Measurements from ENCODE around the gene HDAC4. TPM values are rescaled to one million over a fixed set of nuclear protein-coding genes. Genes with fewer than 3 reads are reported as not detected.

The HDAC4 gene
- total and polyA plus RNA-seq, 8 donors, result 1.7 to 98.8 (median 24.5) TPM

DNA sequence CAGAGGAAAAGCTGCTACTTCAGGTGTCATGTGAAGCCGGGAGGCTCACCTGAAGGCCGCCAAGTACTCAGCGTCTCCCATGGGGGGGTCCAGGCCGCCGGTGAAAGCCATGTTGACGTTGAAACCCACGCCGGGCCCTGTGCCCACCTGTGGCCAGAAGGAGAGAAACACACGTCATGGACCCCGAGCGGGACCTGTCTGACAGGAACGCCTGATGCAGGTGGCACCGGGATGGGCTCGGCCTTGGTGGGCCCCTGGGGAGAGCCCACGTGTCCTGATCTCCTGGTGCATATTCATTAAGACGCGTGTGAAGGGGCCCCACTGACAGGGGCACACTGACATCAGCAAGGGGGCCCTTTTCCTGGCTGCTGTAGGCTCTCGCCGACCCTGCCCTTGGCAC is 319.8 kb downstream of the HDAC4 start:
- peaks cover 29 to 89% (median 83%) of the 10 kb centered on the region in 4 donors for H3K36me3 ChIP-seq
- TF ChIP-seq POLR2A (IDR thresholded peaks at IDR 0.05), result no peak
- no peak for TF ChIP-seq EP300 (IDR thresholded peaks at IDR 0.05)
- no peak for TF ChIP-seq POLR2AphosphoS5 (IDR thresholded peaks at IDR 0.05)
- TF ChIP-seq CTCF (IDR thresholded peaks at IDR 0.05), result no peak
- peaks cover 2 to 6% (median 5%) of the 10 kb centered on the region in 4 donors for H3K4me1 ChIP-seq
- H3K27ac ChIP-seq, result peak overlapping the region in 1 of 5 donors; percentile 32
- WGBS, 5 donors, result 94 to 96% (median 96%) methylated on average over 19 of the region's 19 CpGs
- no peak for DNase-seq
- H3K27me3 ChIP-seq, result no peaks in the 10 kb centered on the region
- H3K9me3 ChIP-seq, result no peaks in the 10 kb centered on the region
- H3K4me3 ChIP-seq, result no peak overlapping the region
- intact Hi-C loops (cut with DNase I; ENCODE audit: low total_unique reads), result no loop called here

DNA sequence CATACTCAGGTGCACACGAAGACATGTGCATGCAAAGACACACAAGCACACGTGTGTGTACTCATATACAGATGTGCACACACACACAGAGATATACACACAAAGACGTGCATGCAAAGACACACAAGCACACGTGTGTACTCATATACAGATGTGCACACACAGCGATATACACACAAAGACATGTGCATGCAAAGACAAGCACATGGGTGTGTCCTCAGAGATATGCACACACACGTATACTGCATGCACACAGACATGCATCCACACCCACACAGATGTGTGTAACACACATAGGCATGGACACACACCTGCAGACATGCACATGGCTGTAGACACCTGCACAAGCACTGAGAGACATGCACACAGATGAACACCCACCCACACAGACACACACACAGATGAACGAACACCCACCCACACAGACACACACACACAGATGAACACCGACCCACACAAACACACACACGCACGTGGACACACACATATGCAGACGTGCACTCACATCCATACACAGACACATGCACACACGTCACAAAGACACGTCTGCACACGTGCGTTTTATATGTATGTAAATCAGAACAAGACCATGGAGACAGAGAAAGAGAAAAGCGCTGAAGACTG is 321.0 kb downstream of the HDAC4 start:
- Histone ChIP-seq H3K4me1 (peaks cover 5 to 10% (median 6%) of the 10 kb centered on the region in 4 donors), H3K9me3 (no peaks in the 10 kb centered on the region), H3K27ac (no peak overlapping the region), H3K4me3 (no peak overlapping the region), H3K36me3 (peaks cover 29 to 95% (median 93%) of the 10 kb centered on the region in 4 donors), H3K27me3 (no peaks in the 10 kb centered on the region)
- no peak for TF ChIP-seq EP300 (IDR thresholded peaks at IDR 0.05)
- no peak for TF ChIP-seq CTCF (IDR thresholded peaks at IDR 0.05)
- no peak for TF ChIP-seq POLR2AphosphoS5 (IDR thresholded peaks at IDR 0.05)
- TF ChIP-seq POLR2A (IDR thresholded peaks at IDR 0.05), result no peak
- 86 to 93% (median 90%) methylated on average over 16 of the region's 16 CpGs for WGBS, 5 donors
- DNase-seq, result no peak
- intact Hi-C loops (cut with DNase I; ENCODE audit: low total_unique reads), result no loop called here

GRCh38 chr2:239078128-239078924 is 322.5 kb downstream of the HDAC4 start:
- Histone ChIP-seq H3K36me3 (peaks cover 24 to 98% (median 97%) of the 10 kb centered on the region in 4 donors), H3K9me3 (no peaks in the 10 kb centered on the region), H3K4me3 (no peak overlapping the region), H3K27ac (no peak overlapping the region), H3K4me1 (peaks cover 5 to 10% (median 6%) of the 10 kb centered on the region in 4 donors), H3K27me3 (no peaks in the 10 kb centered on the region)
- 79 to 86% (median 80%) methylated on average over 21 to 25 of the region's 25 CpGs for WGBS, 5 donors
- intact Hi-C loops (cut with DNase I; ENCODE audit: low total_unique reads), result no loop called here
- TF ChIP-seq POLR2A (IDR thresholded peaks at IDR 0.05) (no peak), POLR2AphosphoS5 (IDR thresholded peaks at IDR 0.05) (no peak), EP300 (IDR thresholded peaks at IDR 0.05) (no peak), CTCF (IDR thresholded peaks at IDR 0.05) (no peak)
- no peak for DNase-seq

DNA sequence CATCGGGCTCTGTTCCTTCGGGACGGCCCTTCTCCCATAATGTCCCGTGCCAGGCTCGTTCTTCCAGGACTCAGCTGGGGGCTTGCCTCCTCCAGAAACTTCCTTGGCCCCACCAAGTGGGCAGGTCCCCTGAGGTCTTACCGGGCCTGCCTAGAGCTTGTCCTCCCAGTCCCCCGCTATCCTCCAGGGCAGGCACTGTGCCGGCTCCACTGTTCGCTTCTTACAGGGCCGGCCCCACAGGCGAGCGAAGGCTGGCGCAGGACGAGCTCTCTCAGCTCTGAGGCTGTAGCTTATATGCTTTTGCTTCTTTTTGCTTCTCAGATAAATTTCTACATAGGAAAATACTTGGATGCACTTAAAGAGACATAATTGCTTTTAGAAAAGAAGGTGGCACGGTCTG is 323.6 kb downstream of the HDAC4 start:
- no peak for TF ChIP-seq POLR2A (IDR thresholded peaks at IDR 0.05)
- no peak for TF ChIP-seq EP300 (IDR thresholded peaks at IDR 0.05)
- no peak for TF ChIP-seq POLR2AphosphoS5 (IDR thresholded peaks at IDR 0.05)
- TF ChIP-seq CTCF (IDR thresholded peaks at IDR 0.05), result no peak
- Histone ChIP-seq H3K27me3 (no peaks in the 10 kb centered on the region), H3K4me1 (peaks cover 5 to 10% (median 6%) of the 10 kb centered on the region in 4 donors), H3K36me3 (peaks cover 28 to 98% (median 97%) of the 10 kb centered on the region in 4 donors), H3K9me3 (no peaks in the 10 kb centered on the region), H3K4me3 (no peak overlapping the region), H3K27ac (no peak overlapping the region)
- DNase-seq, result no peak
- intact Hi-C loops (cut with DNase I; ENCODE audit: low total_unique reads), result no loop called here
- 96 to 100% (median 98%) methylated on average over 13 to 15 of the region's 15 CpGs for WGBS, 5 donors

Measured in stomach (tissue), 9 donors.